ENCODE data around the gene NPL. TPM values are rescaled to one million over a fixed set of nuclear protein-coding genes. Genes with fewer than 3 reads are reported as not detected.

The NPL gene
- polyA plus RNA-seq, 1 donor from 2014 or later = 1.2 TPM

DNA sequence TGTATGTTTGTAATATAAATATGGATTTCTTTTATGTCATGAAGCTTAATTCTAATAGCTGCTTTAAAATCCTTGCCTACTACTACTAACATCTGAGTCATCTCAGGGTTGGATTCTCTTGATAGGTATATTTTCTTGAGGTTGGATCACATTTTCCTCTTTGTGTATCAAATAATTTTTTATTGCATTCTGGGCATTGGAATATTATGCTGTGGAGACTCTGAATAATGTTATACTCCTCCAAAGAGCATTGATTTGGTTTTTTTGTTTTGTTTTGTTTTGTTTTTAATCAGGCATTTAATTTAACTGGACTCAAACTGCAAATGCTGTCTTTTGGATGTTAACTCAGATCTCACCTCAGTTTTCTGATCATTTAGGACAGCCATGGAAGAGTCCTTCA lies 57.5 kb downstream of the NPL start:
- Histone ChIP-seq H3K27ac (ENCODE audit: low read length) (no peak overlapping the region), H3K9me2 (ENCODE audit: insufficient read depth, low read length) (no peaks in the 10 kb centered on the region), H4K20me1 (ENCODE audit: insufficient read depth) (peaks cover 46% of the 10 kb centered on the region), H3K36me3 (ENCODE audit: insufficient read depth, low read length) (peaks cover 11% of the 10 kb centered on the region), H3K9ac (ENCODE audit: low read length) (no peak overlapping the region), H3K9me3 (ENCODE audit: low read length) (no peaks in the 10 kb centered on the region), H3K27me3 (ENCODE audit: insufficient read depth, low read depth, low read length) (no peaks in the 10 kb centered on the region), H2AFZ (ENCODE audit: low read depth, low read length) (no peak overlapping the region), H3F3A (ENCODE audit: insufficient read depth, low read length, poor library complexity, severe bottlenecking) (peaks cover 6% of the 10 kb centered on the region), H3K79me2 (replicated peaks; ENCODE audit: insufficient read depth, low read length) (peaks cover 99% of the 10 kb centered on the region), H3K4me3 (ENCODE audit: low read length) (no peak overlapping the region), H3K4me2 (ENCODE audit: low read length) (no peak overlapping the region)
- TF ChIP-seq, protein P1, sequence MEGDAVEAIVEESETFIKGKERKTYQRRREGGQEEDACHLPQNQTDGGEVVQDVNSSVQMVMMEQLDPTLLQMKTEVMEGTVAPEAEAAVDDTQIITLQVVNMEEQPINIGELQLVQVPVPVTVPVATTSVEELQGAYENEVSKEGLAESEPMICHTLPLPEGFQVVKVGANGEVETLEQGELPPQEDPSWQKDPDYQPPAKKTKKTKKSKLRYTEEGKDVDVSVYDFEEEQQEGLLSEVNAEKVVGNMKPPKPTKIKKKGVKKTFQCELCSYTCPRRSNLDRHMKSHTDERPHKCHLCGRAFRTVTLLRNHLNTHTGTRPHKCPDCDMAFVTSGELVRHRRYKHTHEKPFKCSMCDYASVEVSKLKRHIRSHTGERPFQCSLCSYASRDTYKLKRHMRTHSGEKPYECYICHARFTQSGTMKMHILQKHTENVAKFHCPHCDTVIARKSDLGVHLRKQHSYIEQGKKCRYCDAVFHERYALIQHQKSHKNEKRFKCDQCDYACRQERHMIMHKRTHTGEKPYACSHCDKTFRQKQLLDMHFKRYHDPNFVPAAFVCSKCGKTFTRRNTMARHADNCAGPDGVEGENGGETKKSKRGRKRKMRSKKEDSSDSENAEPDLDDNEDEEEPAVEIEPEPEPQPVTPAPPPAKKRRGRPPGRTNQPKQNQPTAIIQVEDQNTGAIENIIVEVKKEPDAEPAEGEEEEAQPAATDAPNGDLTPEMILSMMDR (IDR thresholded peaks at IDR 0.05; ENCODE audit: poor library complexity, severe bottlenecking) = no peak
- TF ChIP-seq MXI1 (conservative IDR thresholded peaks at IDR 0.05; ENCODE audit: poor library complexity, severe bottlenecking) (no peak), RAD21 (conservative IDR thresholded peaks at IDR 0.05) (no peak), SMC3 (conservative IDR thresholded peaks at IDR 0.05; ENCODE audit: poor library complexity) (no peak), EP300 (conservative IDR thresholded peaks at IDR 0.05; ENCODE audit: poor library complexity, severe bottlenecking) (no peak), POLR2AphosphoS5 (IDR thresholded peaks at IDR 0.05) (no peak), TAF1 (IDR thresholded peaks at IDR 0.05; ENCODE audit: low read depth) (no peak), EZH2 (IDR thresholded peaks at IDR 0.05; ENCODE audit: borderline replicate concordance, insufficient read depth, low read length, poor library complexity, severe bottlenecking) (no peak)
- TF ChIP-seq, protein P2, sequence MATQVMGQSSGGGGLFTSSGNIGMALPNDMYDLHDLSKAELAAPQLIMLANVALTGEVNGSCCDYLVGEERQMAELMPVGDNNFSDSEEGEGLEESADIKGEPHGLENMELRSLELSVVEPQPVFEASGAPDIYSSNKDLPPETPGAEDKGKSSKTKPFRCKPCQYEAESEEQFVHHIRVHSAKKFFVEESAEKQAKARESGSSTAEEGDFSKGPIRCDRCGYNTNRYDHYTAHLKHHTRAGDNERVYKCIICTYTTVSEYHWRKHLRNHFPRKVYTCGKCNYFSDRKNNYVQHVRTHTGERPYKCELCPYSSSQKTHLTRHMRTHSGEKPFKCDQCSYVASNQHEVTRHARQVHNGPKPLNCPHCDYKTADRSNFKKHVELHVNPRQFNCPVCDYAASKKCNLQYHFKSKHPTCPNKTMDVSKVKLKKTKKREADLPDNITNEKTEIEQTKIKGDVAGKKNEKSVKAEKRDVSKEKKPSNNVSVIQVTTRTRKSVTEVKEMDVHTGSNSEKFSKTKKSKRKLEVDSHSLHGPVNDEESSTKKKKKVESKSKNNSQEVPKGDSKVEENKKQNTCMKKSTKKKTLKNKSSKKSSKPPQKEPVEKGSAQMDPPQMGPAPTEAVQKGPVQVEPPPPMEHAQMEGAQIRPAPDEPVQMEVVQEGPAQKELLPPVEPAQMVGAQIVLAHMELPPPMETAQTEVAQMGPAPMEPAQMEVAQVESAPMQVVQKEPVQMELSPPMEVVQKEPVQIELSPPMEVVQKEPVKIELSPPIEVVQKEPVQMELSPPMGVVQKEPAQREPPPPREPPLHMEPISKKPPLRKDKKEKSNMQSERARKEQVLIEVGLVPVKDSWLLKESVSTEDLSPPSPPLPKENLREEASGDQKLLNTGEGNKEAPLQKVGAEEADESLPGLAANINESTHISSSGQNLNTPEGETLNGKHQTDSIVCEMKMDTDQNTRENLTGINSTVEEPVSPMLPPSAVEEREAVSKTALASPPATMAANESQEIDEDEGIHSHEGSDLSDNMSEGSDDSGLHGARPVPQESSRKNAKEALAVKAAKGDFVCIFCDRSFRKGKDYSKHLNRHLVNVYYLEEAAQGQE (IDR thresholded peaks at IDR 0.05; ENCODE audit: borderline replicate concordance) = no peak

DNA sequence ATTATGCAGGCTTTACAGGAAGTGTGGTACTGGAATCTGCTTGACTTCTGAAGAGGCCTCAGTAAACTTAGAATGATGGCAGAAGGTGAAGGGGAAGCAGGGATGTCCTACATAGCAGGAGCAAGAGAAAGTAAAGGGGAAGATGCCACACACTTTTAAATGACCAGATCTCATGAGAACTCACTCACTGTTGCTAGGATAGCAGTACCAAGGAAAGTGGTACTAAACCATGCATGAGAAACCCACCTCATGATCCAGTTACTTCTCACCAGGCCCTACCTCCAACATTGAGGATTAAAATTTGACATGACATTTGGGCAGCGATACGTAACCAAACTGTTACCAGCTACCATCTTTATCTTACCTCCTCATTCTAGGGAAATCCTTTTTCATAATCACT lies 59.2 kb downstream of the NPL start:
- Histone ChIP-seq H3F3A (ENCODE audit: insufficient read depth, low read length, poor library complexity, severe bottlenecking) (peaks cover 6% of the 10 kb centered on the region), H3K4me2 (ENCODE audit: low read length) (no peak overlapping the region), H2AFZ (ENCODE audit: low read depth, low read length) (no peak overlapping the region), H3K79me2 (replicated peaks; ENCODE audit: insufficient read depth, low read length) (peaks cover 95% of the 10 kb centered on the region), H3K27ac (ENCODE audit: low read length) (no peak overlapping the region), H3K9ac (ENCODE audit: low read length) (no peak overlapping the region), H3K9me3 (ENCODE audit: low read length) (no peaks in the 10 kb centered on the region), H3K36me3 (ENCODE audit: insufficient read depth, low read length) (peaks cover 23% of the 10 kb centered on the region), H3K9me2 (ENCODE audit: insufficient read depth, low read length) (no peaks in the 10 kb centered on the region), H3K4me3 (ENCODE audit: low read length) (no peak overlapping the region), H3K27me3 (ENCODE audit: insufficient read depth, low read depth, low read length) (no peaks in the 10 kb centered on the region), H4K20me1 (ENCODE audit: insufficient read depth) (peaks cover 30% of the 10 kb centered on the region)
- TF ChIP-seq MXI1 (conservative IDR thresholded peaks at IDR 0.05; ENCODE audit: poor library complexity, severe bottlenecking) (no peak), SMC3 (conservative IDR thresholded peaks at IDR 0.05; ENCODE audit: poor library complexity) (no peak), RAD21 (conservative IDR thresholded peaks at IDR 0.05) (no peak), POLR2AphosphoS5 (IDR thresholded peaks at IDR 0.05) (no peak), EZH2 (IDR thresholded peaks at IDR 0.05; ENCODE audit: borderline replicate concordance, insufficient read depth, low read length, poor library complexity, severe bottlenecking) (no peak), TAF1 (IDR thresholded peaks at IDR 0.05; ENCODE audit: low read depth) (no peak), EP300 (conservative IDR thresholded peaks at IDR 0.05; ENCODE audit: poor library complexity, severe bottlenecking) (no peak)
- TF ChIP-seq, protein P1 (IDR thresholded peaks at IDR 0.05; ENCODE audit: poor library complexity, severe bottlenecking) = no peak
- TF ChIP-seq, protein P2 (IDR thresholded peaks at IDR 0.05; ENCODE audit: borderline replicate concordance) = no peak
